ENCODE results near the gene DMRT3. TPM values are rescaled to one million over a fixed set of nuclear protein-coding genes. Genes with fewer than 3 reads are reported as not detected.

Gene DMRT3
- total and polyA plus RNA-seq, 2 of the 8 experiments (the other 6 are each of a cell fraction or from before 2014, with no cell fraction given), result not detected

DNA sequence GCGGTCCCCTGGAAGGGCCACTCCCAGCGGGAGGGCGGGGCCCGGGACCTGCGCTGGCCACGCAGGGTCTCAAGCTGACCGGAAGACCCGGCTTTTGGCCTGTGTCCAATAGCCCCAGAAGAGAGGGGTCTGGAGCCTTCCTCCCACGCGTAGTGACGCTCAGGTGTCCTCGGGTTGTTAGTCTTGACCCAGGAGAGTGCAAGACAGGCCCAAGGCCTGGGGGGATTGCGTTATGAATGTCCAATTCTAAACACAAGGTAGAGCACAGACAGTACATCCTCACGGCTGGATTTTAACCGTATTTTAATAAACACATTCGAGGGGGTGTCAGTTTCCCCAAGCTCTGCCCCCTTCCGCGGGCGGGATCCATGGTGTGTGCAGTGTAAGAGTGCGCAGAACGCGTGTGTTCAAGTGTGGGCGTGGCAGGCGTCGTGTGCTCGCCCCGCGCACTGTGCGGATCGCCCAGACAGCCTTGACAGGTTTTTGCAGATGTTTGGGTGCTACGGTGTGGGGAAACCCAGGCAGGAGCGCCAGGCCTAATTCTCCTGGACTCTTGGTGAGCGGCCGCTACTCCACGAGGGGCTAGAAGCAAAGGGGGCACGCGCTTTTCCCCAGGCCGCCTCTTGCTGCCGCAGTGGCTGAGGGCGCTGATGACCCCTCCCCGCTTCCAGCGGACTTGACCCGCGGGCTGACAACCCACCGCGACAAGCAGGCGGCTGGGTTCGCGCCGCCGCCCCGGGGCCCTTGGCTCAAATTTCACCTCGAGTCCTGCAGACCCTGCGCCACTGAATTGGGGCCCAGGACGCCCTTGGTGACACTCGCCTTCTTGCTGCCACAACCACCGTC, 6.1 kb upstream of the DMRT3 start (continued):
- TF ChIP-seq, protein P1, sequence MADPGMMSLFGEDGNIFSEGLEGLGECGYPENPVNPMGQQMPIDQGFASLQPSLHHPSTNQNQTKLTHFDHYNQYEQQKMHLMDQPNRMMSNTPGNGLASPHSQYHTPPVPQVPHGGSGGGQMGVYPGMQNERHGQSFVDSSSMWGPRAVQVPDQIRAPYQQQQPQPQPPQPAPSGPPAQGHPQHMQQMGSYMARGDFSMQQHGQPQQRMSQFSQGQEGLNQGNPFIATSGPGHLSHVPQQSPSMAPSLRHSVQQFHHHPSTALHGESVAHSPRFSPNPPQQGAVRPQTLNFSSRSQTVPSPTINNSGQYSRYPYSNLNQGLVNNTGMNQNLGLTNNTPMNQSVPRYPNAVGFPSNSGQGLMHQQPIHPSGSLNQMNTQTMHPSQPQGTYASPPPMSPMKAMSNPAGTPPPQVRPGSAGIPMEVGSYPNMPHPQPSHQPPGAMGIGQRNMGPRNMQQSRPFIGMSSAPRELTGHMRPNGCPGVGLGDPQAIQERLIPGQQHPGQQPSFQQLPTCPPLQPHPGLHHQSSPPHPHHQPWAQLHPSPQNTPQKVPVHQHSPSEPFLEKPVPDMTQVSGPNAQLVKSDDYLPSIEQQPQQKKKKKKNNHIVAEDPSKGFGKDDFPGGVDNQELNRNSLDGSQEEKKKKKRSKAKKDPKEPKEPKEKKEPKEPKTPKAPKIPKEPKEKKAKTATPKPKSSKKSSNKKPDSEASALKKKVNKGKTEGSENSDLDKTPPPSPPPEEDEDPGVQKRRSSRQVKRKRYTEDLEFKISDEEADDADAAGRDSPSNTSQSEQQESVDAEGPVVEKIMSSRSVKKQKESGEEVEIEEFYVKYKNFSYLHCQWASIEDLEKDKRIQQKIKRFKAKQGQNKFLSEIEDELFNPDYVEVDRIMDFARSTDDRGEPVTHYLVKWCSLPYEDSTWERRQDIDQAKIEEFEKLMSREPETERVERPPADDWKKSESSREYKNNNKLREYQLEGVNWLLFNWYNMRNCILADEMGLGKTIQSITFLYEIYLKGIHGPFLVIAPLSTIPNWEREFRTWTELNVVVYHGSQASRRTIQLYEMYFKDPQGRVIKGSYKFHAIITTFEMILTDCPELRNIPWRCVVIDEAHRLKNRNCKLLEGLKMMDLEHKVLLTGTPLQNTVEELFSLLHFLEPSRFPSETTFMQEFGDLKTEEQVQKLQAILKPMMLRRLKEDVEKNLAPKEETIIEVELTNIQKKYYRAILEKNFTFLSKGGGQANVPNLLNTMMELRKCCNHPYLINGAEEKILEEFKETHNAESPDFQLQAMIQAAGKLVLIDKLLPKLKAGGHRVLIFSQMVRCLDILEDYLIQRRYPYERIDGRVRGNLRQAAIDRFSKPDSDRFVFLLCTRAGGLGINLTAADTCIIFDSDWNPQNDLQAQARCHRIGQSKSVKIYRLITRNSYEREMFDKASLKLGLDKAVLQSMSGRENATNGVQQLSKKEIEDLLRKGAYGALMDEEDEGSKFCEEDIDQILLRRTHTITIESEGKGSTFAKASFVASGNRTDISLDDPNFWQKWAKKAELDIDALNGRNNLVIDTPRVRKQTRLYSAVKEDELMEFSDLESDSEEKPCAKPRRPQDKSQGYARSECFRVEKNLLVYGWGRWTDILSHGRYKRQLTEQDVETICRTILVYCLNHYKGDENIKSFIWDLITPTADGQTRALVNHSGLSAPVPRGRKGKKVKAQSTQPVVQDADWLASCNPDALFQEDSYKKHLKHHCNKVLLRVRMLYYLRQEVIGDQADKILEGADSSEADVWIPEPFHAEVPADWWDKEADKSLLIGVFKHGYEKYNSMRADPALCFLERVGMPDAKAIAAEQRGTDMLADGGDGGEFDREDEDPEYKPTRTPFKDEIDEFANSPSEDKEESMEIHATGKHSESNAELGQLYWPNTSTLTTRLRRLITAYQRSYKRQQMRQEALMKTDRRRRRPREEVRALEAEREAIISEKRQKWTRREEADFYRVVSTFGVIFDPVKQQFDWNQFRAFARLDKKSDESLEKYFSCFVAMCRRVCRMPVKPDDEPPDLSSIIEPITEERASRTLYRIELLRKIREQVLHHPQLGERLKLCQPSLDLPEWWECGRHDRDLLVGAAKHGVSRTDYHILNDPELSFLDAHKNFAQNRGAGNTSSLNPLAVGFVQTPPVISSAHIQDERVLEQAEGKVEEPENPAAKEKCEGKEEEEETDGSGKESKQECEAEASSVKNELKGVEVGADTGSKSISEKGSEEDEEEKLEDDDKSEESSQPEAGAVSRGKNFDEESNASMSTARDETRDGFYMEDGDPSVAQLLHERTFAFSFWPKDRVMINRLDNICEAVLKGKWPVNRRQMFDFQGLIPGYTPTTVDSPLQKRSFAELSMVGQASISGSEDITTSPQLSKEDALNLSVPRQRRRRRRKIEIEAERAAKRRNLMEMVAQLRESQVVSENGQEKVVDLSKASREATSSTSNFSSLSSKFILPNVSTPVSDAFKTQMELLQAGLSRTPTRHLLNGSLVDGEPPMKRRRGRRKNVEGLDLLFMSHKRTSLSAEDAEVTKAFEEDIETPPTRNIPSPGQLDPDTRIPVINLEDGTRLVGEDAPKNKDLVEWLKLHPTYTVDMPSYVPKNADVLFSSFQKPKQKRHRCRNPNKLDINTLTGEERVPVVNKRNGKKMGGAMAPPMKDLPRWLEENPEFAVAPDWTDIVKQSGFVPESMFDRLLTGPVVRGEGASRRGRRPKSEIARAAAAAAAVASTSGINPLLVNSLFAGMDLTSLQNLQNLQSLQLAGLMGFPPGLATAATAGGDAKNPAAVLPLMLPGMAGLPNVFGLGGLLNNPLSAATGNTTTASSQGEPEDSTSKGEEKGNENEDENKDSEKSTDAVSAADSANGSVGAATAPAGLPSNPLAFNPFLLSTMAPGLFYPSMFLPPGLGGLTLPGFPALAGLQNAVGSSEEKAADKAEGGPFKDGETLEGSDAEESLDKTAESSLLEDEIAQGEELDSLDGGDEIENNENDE (IDR thresholded peaks at IDR 0.05; ENCODE audit: insufficient replicate concordance, low read length), result no peak
- TF ChIP-seq, protein P2, sequence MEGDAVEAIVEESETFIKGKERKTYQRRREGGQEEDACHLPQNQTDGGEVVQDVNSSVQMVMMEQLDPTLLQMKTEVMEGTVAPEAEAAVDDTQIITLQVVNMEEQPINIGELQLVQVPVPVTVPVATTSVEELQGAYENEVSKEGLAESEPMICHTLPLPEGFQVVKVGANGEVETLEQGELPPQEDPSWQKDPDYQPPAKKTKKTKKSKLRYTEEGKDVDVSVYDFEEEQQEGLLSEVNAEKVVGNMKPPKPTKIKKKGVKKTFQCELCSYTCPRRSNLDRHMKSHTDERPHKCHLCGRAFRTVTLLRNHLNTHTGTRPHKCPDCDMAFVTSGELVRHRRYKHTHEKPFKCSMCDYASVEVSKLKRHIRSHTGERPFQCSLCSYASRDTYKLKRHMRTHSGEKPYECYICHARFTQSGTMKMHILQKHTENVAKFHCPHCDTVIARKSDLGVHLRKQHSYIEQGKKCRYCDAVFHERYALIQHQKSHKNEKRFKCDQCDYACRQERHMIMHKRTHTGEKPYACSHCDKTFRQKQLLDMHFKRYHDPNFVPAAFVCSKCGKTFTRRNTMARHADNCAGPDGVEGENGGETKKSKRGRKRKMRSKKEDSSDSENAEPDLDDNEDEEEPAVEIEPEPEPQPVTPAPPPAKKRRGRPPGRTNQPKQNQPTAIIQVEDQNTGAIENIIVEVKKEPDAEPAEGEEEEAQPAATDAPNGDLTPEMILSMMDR (IDR thresholded peaks at IDR 0.05; ENCODE audit: control extremely low read depth in 1 of 3, insufficient read depth in 1 of 3, low read depth in 1 of 3, low read length in 3 of 3), result no peak
- TF ChIP-seq CBX8 (IDR thresholded peaks at IDR 0.05; ENCODE audit: borderline replicate concordance, low read depth, low read length), result peak; percentile 76; the same call in 1 of the 2 replicates
- no peak for TF ChIP-seq TAF1 (IDR thresholded peaks at IDR 0.05; ENCODE audit: low read depth, low read length)
